NCI-H146 treated with DMSO at 0.1 percent for 48 hours (cell line): Measurements from ENCODE around the gene ATP6V1F.

ENCODE experiments used
- DNase-seq: peaks from one replicate; lab custom pipeline; 2025; ENCODE audit not compliant: unreplicated experiment; lab: John Stamatoyannopoulos, UW

Gene ATP6V1F

DNA sequence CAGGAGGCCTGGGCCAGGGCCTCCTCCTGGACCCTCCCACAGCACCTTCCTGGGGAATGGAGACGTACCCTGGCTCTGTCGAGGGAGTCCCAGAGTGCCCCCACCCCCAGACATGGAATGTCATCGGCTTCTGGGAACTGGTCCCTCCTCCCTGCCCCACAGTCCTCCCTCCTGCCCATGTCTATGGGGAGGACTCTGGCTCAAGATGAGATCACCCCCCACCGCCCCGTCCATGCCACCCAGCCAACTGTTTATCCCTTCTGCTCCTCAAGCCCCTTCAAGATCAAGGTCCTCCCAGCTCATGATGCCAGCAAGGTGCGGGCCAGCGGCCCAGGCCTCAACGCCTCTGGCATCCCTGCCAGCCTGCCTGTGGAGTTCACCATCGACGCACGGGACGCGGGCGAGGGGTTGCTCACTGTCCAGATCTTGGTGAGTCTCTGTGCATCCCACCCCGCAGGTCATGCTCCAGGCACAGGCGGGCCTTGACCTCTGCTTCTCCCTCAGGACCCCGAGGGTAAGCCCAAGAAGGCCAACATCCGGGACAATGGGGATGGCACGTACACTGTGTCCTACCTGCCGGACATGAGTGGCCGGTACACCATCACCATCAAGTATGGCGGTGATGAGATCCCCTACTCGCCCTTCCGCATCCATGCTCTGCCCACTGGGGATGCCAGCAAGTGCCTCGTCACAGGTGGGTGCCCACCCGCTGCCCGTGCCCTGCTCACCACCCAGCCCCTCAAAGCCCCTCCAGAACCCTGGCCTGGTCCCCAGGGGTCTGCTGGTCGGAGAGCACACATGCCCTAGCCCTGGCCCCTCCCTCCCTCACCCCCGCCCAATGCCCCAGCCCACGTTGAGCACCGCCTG, 14.1 kb upstream of the ATP6V1F start:
- DNase-seq = no peak

DNA sequence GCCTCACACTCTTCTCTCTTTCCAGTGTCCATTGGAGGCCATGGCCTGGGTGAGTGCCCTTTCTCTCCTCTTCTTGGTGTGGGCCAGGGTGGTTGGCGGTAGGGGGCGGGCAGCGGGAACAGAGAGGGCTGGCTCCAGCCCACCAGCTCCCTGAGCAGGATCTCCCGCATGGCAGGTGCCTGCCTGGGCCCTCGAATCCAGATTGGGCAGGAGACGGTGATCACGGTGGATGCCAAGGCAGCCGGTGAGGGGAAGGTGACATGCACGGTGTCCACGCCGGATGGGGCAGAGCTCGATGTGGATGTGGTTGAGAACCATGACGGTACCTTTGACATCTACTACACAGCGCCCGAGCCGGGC, 13.5 kb upstream of the ATP6V1F start:
- no peak for DNase-seq

DNA sequence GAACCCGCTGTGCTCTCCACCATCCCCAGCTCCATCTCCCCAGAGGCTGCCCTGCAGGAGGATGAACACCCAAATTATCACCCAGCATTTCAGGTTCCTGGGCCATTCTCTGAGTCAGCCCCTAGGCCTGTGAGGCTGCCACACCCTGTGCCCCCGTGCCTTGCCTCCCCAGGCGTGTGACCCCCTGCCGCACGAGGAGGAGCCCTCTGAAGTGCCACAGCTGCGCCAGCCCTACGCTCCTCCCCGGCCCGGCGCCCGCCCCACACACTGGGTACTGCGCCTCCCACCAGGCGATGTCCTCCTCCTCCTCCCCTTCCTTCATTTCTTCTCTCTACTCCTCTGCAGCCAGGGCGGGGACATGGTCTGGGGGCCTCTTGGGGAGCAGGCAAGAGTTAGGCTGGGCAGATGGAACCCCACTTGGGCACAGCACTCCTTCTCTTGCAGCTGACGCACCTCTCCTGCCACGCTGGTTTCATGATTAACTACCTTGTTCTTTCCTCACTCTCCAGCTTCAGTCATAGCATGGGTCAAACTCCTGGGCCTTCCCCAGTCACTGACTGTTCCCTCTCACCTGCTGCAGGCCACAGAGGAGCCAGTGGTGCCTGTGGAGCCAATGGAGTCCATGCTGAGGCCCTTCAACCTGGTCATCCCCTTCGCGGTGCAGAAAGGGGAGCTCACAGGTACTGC, 12.7 kb upstream of the ATP6V1F start:
- DNase-seq = no peak

DNA sequence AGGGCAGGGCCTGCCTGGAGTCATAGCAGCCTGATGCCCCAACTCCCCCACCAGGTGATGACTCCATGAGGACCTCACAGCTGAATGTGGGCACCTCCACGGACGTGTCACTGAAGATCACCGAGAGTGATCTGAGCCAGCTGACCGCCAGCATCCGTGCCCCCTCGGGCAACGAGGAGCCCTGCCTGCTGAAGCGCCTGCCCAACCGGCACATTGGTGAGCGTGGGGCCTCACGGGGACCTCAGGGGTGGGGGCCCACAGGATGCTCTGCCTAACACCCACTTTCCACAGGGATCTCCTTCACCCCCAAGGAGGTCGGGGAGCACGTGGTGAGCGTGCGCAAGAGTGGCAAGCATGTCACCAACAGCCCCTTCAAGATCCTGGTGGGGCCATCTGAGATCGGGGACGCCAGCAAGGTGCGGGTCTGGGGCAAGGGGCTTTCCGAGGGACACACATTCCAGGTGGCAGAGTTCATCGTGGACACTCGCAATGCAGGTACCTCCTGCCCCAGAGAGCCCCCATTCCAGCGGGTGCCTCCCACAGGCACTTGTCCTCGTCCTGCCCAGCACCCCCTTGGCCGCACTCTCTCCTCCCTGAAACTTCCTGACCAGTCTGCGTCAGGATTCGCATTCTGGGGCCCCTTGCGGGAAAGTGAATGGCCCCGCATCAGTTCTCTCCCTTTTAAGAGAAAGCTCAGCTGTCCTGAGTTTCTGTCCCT, 10.0 kb upstream of the ATP6V1F start:
- no peak for DNase-seq

DNA sequence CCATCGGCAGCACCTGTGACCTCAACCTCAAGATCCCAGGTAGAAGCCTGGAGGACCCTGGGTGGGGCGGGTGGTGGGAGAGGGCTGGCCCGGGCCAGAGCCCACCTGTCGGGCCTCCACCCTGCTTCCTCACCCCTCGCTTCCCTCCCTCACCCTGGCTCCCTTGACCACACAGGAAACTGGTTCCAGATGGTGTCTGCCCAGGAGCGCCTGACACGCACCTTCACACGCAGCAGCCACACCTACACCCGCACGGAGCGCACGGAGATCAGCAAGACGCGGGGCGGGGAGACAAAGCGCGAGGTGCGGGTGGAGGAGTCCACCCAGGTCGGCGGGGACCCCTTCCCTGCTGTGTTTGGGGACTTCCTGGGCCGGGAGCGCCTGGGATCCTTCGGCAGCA, 8.9 kb upstream of the ATP6V1F start:
- no peak for DNase-seq

DNA sequence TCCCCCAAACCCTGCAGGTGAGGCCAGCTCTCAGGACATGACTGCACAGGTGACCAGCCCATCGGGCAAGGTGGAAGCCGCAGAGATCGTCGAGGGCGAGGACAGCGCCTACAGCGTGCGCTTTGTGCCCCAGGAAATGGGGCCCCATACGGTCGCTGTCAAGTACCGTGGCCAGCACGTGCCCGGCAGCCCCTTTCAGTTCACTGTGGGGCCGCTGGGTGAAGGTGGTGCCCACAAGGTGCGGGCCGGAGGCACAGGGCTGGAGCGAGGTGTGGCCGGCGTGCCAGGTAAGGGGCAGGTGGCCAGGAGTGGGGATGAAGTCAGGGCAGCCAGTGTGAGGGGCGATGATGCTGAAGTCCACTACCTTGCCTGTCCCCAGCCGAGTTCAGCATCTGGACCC, 8.3 kb upstream of the ATP6V1F start:
- no peak for DNase-seq

DNA sequence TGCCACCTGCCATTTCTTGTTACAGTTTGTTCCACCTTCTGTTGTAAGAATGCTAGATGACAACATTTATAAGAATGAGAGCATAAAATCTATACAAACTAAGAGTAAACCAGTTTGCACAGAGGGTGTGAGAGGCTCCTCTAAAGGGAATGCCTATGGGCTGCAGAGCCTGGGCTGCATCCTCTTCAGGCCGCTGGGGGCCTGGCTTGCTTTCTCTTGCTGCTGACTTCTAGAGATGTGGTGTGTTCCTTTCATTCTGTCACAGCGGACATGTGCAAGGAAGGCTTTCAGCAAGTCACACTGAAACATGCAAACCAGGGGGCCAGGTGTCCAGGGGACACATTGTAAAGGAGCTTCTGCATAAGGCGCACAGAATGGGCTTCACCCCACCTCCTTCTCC, 7.1 kb upstream of the ATP6V1F start:
- DNase-seq = no peak

DNA sequence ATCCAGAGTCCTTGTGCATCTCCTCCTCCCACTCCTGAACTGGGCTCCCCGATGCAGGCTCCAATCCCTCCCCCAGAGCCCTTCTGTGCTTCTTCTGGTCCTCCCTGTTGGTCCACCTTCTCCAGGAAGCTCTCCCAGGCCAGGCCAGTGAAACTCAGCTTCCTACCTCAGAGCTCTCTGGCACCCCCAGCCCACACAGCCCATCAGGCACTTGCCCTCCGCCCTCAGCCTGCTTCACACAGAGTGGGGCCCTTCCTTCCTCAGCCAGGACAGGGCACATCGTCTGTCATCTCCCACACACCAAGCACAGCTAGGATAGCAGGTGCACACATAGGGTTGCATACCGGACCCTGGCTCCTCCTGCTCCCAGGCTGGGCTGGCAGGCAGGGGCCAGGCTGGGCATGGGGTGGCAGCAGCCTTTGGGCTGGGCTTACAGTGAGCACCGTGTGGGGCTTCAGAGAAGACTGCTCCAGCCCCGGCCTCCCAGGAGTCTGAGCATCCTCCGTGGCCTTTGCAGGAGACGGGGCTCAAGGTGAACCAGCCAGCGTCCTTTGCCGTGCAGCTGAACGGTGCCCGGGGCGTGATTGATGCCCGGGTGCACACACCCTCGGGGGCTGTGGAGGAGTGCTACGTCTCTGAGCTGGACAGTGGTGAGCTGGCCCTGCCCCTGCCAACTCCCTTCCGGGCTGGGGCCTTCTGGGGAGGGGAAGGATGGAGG, 6.5 kb upstream of the ATP6V1F start:
- no peak for DNase-seq

DNA sequence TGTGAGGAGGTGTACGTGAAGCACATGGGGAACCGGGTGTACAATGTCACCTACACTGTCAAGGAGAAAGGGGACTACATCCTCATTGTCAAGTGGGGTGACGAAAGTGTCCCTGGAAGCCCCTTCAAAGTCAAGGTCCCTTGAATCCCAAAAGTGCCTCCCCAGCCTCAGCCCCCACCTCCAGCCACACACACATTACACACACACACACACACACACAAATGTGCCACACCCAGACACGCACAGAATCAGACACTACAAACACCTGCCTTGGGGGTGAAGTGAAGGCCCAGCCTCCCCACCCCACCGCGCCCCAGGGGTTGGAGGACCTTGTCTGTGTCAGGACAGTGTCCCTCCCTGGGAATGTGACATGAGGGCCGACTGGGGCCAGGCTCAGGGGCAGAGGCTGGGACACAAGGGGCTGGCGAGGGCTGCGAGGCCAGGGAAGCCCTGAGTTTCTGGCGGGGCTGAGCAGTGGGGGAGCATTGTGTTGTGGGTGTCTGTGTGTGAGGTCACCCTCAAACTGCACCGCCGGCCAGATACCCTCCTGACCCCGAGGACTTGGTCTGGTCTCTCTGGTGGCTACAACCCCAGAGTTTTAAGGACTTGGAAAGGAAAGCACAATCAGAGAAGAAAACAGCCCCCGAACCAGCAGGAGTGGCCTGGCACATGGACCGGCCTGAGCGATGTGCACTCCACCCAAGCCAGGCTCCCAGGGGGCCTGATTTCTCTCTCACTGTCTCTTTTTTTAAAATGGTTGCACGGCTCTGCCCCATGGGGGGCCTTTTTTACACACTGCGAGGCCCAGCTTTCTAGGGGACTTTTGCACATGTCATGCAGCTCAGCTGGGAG, 4.0 kb upstream of the ATP6V1F start:
- no peak for DNase-seq

DNA sequence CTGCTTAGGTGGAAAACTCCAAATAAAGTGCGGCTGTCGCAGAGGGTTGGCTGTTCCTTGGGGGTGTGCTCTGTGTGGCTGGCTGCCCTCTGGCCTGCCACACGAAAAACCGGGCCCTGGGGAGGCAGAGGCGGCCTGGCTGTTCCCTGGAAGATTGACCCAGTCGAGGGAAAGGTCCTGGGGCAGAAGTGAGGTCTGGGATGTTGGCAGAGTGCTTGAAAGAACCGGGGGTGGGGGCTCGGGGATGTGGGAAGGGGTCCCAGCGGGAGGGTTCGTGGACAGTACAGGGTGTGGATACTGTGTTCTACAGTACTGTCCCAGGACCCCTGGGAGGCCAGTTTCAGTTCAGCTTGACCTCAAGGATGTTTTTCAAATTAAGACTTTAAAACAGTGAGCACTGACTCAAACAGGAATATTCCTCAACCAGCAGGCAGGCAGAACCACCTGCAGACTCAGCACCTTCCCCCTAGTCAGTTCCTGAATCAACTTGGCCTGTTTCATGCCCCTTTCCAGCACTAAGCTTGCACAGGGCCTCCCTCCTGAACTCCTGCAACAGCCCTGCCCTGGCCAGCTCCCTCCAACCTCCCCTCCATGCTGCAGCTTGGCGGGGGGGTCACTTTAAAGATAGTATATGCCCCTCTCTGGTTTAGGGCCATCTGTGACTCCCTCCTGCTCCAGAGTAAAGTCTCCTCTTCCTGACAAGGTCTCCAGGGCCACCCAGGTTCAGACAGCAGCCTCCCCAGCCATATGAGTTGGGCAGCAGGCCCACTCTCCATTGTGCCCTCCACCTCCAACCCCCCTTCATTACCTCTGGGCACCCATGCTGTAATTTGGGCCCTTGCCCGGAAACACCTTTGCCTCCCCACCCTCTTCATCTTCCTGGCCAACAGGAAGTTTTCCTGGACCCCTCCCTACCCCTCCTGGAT, 3.2 kb upstream of the ATP6V1F start:
- no peak for DNase-seq

DNA sequence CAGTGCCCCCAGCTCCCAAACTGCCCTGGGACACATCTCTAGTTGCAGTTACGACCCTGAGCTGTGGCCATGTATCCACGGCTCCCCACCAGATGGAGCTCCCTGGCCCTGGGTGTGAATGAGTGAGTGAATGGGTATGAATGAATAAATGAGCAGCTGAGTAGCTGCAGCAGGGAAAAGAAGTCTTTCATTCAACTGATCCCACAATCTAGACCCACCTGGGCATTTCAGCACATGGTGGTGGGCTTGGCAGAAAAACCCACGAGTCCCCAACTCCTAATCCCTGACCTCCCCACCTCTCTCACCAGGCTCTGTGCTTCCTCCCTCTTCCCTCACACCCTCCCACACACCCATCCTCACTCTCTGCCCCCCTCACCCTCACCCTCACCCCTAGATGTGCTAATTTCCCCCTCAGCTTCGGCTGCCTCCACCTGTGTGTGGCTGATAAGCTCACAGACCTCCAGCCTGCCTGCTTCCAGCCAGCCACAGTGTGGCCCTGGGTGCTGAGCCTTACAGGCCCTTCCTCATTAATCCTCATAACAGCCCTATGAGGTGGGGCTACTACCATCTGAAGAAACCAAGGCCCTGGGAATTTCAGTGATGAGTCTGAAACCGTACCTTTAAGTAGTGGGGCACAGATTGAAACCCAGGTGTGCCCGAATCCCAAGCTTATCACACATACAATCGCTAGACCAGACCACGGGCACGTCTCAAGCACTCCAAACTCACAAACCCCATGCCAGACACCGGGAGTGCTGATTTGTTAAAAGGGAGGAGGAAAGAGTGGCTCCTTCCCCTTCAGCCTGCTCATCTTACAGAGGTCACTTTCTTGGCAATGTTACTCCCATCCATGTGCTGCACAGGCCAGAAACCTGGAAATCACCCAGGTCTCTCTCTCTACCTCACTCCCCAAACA, 2.2 kb upstream of the ATP6V1F start:
- no peak for DNase-seq

DNA sequence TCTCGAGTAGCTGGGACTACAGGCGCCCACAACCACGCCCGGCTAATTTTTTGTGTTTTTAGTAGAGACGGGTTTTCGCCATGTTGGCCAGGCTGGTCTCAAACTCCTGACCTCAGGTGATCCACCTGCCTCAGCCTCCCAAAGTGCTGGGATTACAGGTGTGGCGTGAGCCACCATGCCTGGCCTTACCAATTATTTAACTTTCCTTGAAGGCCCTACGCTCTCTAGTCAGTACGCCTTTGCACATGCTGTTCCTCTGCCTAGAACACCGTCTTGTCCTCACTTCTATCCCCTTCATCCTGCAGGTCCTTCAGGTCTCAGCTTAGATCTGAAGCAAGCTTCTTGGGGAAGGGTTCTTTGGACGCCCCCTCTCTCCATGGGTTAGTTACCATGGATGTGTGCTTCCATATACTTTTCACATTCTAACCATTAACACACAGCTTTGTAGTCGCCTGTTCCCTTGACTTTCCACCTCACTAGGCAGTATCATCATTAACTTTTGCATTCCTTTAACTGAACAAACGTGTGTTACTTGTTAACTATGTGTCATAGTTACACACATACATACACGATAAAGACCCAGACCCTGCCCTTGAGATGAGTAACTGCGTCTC, 592 bp upstream of the ATP6V1F start:
- DNase-seq = no peak

DNA sequence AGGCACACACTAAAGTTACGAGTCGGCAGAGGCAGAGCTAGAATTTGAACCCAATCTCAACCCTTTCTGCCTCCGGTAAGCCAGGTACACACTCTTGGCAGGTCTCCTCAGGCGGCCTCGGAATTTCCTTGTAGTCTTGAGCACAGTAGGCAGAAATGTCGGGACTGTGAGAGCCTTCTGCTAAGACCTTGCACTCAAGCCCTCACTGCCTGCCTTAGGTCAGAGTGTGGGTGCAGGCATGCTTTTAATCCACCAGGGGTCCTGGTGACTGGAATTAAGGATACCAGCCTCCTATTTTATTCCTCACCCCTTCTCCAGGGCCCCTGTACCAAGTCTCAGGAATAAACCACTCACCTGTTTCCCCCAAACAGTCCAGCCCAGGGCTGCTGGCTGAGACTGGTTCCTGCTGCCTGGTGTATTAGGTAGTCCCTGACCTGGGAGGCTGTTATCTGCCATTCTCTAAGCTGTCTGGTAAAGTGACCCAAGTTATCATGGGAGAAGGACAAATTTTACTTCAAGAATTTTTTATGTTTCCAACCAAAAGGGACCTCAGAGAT, 855 bp downstream of the ATP6V1F start:
- peak; percentile 15 for DNase-seq

DNA sequence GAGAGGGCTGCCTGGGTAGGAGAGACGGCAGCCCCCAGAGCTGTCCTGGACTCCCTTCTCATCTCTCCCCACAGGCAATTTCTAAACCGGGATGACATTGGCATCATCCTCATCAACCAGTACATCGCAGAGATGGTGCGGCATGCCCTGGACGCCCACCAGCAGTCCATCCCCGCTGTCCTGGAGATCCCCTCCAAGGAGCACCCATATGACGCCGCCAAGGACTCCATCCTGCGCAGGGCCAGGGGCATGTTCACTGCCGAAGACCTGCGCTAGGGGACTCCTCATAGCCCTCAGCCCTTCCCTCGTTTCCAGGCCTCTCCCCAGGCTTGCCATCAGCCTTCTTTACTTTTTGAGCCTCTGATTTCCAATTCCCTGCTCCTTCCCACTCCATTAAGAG, 2.6 kb downstream of the ATP6V1F start:
- DNase-seq = no peak

DNA sequence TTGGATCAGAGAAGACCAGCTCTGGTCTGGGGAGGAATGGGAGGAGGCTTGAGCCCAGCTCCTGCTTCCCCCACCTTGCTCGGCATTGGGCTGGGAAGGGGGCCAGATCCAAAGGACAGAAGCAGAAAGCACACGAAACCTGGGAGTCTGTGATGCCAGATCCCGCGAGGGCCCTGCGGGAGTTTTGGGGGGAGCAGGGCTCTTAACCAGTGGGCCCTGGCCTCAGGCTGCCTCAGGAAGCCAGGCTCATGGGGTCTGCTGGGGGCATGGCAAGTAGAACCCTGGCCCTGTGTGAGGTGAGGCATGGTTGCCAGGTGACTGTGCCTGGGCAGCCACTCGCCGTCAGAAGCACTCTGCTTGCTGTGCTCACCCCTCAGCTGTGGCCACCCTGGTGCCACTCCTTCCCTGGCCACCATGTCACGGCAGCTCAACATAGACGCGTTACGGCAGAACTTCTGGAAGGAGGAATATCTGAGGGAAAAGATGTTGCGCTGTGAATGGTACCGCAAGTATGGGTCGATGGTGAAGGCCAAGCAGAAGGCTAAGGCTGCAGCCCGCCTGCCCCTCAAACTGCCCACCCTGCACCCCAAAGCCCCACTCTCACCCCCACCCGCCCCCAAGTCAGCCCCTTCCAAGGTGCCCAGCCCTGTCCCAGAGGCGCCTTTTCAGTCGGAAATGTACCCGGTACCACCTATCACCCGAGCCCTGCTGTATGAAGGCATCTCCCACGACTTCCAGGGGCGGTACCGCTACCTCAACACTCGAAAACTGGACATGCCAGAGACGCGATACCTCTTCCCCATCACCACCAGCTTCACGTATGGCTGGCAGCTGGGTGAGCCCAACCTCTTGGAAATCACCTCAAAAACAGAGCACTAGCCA, 3.6 kb downstream of the ATP6V1F start:
- no peak for DNase-seq

DNA sequence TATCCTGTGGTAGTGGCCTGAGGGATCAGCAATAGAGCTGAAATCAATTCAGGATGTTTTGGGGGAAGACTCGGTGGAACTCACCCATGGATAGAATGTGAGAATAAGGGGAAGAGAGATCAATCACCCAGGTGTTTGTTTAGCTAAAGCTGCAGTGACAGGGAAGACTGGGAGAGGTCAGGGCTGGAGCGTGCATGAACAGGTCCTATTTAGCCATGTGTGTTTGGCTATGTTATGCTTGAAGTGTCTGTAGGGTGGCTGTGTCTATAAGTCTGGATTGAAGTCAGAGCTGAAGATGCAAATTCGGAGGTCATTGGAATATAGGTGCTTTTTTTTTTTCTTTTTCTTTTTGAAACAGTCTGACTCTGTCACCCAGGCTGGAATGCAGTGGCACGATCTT, 4.6 kb downstream of the ATP6V1F start:
- no peak for DNase-seq
